Measurements from ENCODE around the gene PFN3. TPM values are rescaled to one million over a fixed set of nuclear protein-coding genes. Genes with fewer than 3 reads are reported as not detected.

PFN3 gene
- total and polyA plus RNA-seq, 4 donors: not detected

- Histone ChIP-seq H3K9ac (ENCODE audit: insufficient read depth in 1 of 2, low read length in 2 of 2) (no peak overlapping the region), H3K4me1 (ENCODE audit: control insufficient read depth in 5 of 5, insufficient read depth in 5 of 5, low read length in 5 of 5) (peaks cover 0 to 16% (median 11%) of the 10 kb centered on the region in 5 donors), H3K36me3 (ENCODE audit: control insufficient read depth in 4 of 4, insufficient read depth in 4 of 4, low read length in 4 of 4) (peaks cover 0 to 5% (median 0%) of the 10 kb centered on the region in 4 donors), H3K27ac (ENCODE audit: low read depth in 1 of 2, low read length in 1 of 2) (no peak overlapping the region), H3K27me3 (ENCODE audit: control insufficient read depth in 3 of 3, insufficient read depth in 3 of 3, low read length in 2 of 3) (peaks cover 0 to 9% (median 8%) of the 10 kb centered on the region in 3 donors), H3K4me3 (no peak overlapping the region), H3K9me3 (ENCODE audit: control insufficient read depth in 4 of 4, insufficient read depth in 3 of 4, low read length in 3 of 4) (no peaks in the 10 kb centered on the region)
- no peak for DNase-seq
- ATAC-seq (ENCODE audit: insufficient read depth, low FRiP score): no peak
- TF ChIP-seq CTCF (IDR thresholded peaks at IDR 0.05; ENCODE audit: control extremely low read depth, extremely low read depth): no peak
- WGBS, 2 donors: 6 to 11% methylated on average over 22 to 23 of the region's 23 CpGs
These were observed 47.3 kb upstream of the PFN3 start for GRCh38 chr5:177447611-177448243.

- H3K4me1 ChIP-seq (ENCODE audit: control insufficient read depth in 5 of 5, insufficient read depth in 5 of 5, low read length in 5 of 5): peaks cover 0 to 16% (median 11%) of the 10 kb centered on the region in 5 donors
- no peaks in the 10 kb centered on the region for H3K9me3 ChIP-seq (ENCODE audit: control insufficient read depth in 4 of 4, insufficient read depth in 3 of 4, low read length in 3 of 4)
- 0 to 1% methylated on average over 8 to 48 of the region's 52 CpGs for WGBS, 2 donors
- no peak overlapping the region for H3K9ac ChIP-seq (ENCODE audit: insufficient read depth in 1 of 2, low read length in 2 of 2)
- H3K36me3 ChIP-seq (ENCODE audit: control insufficient read depth in 4 of 4, insufficient read depth in 4 of 4, low read length in 4 of 4): peaks cover 0 to 6% (median 0%) of the 10 kb centered on the region in 4 donors
- no peak for TF ChIP-seq CTCF (IDR thresholded peaks at IDR 0.05; ENCODE audit: control extremely low read depth, extremely low read depth)
- DNase-seq (peak; percentile 68 to 80 (median 77)), ATAC-seq (ENCODE audit: insufficient read depth, low FRiP score) (no peak)
- H3K4me3 ChIP-seq: no peak overlapping the region
- no peak overlapping the region for H3K27ac ChIP-seq (ENCODE audit: low read depth in 1 of 2, low read length in 1 of 2)
- peaks cover 0 to 9% (median 8%) of the 10 kb centered on the region in 3 donors for H3K27me3 ChIP-seq (ENCODE audit: control insufficient read depth in 3 of 3, insufficient read depth in 3 of 3, low read length in 2 of 3)
These were observed 46.7 kb upstream of the PFN3 start for GRCh38 chr5:177447066-177447610.

- Histone ChIP-seq H3K9ac (ENCODE audit: insufficient read depth in 1 of 2, low read length in 2 of 2) (no peak within 1 kb of the TSS), H3K4me1 (ENCODE audit: control insufficient read depth in 5 of 5, insufficient read depth in 5 of 5, low read length in 5 of 5) (peaks cover 0 to 16% (median 11%) of the 10 kb centered on the region in 5 donors), H3K4me3 (peak within 1 kb of the TSS; percentile 27), H3K27ac (ENCODE audit: low read depth in 1 of 2, low read length in 1 of 2) (peak within 1 kb of the TSS in 1 of 2 donors; percentile 4), H3K9me3 (ENCODE audit: control insufficient read depth in 4 of 4, insufficient read depth in 3 of 4, low read length in 3 of 4) (no peaks in the 10 kb centered on the region), H3K27me3 (ENCODE audit: control insufficient read depth in 3 of 3, insufficient read depth in 3 of 3, low read length in 2 of 3) (peaks cover 0 to 9% (median 8%) of the 10 kb centered on the region in 3 donors), H3K36me3 (ENCODE audit: control insufficient read depth in 4 of 4, insufficient read depth in 4 of 4, low read length in 4 of 4) (peaks cover 0 to 13% (median 0%) of the 10 kb centered on the region in 4 donors)
- WGBS, 2 donors: 1% methylated on average over 50 to 89 of the region's 89 CpGs
- DNase-seq (peak; percentile 70 to 86 (median 71)), ATAC-seq (ENCODE audit: insufficient read depth, low FRiP score) (peak; percentile 55)
- no peak for TF ChIP-seq CTCF (IDR thresholded peaks at IDR 0.05; ENCODE audit: control extremely low read depth, extremely low read depth)
These were observed 46.0 kb upstream of the PFN3 start, which contains the start of gene PRR7 for GRCh38 chr5:177446200-177447065. PRR7 (plus strand) TSS chr5:177446814; CDS start chr5:177455068, 8,254 bp downstream.

All from lung (tissue), 12 donors.